IMR-90 (cell line): ENCODE data around the gene GTPBP4. TPM values are rescaled to one million over a fixed set of nuclear protein-coding genes. Genes with fewer than 3 reads are reported as not detected.

Source experiments
- ATAC-seq: fragments of 200-7000 bp; cut with Tn5 transposase; 2 replicates; pipeline ENCODE4 v1.9.1; 2020; ENCODE audit warnings: low read depth, mild to moderate bottlenecking, moderate library complexity
- BruUV-seq: library from RNA; stranded (reverse); fragments of 400-500 nt; replicated peaks from 2 replicates; lab custom pipeline; 2021; lab: Mats Ljungman, UMichigan
- CTCF ChIA-PET: fragments of 300-600 bp; formaldehyde crosslinking; extraction: SDS; loops from one replicate; lab custom pipeline; 2021; ENCODE audit warnings: antibody characterized with exemption; lab: Yijun Ruan, JAX
- POLR2A ChIA-PET: fragments of 300-600 bp; sonication (Branson Sonifier 250); formaldehyde crosslinking; loops from one replicate; lab custom pipeline; 2022; ENCODE audit warnings: antibody characterized with exemption; ENCODE audit not compliant: unreplicated experiment; lab: Charles Lee
- DNase-seq: peaks from one replicate; pipeline ENCODE4 v3.0.0; 2013
- H2AFZ ChIP-seq: replicated peaks from 2 replicates; pipeline ENCODE3; 2013; ENCODE audit warnings: low read length, mild to moderate bottlenecking; ENCODE audit not compliant: poor library complexity
- H2AK5ac ChIP-seq: 2 replicates; pipeline ENCODE4 v1.6.1; 2013; ENCODE audit warnings: low read depth, low read length, inconsistent platforms
- H2AK9ac ChIP-seq: replicated peaks from 2 replicates; pipeline ENCODE3; 2013; ENCODE audit warnings: mild to moderate bottlenecking, low read depth, low read length, moderate library complexity; ENCODE audit not compliant: poor library complexity
- H2BK120ac ChIP-seq: 2 replicates; pipeline ENCODE4 v1.6.1; 2013; ENCODE audit warnings: low read depth, low read length, inconsistent platforms
- H2BK15ac ChIP-seq: 3 replicates; pipeline ENCODE4 v1.6.1; 2013; ENCODE audit warnings: low read depth, low read length, inconsistent platforms
- H2BK20ac ChIP-seq: 2 replicates; pipeline ENCODE4 v1.6.1; 2013; ENCODE audit warnings: low read depth, mild to moderate bottlenecking, inconsistent platforms, low read length, moderate library complexity
- H2BK5ac ChIP-seq: 2 replicates; pipeline ENCODE4 v1.6.1; 2013; ENCODE audit warnings: mild to moderate bottlenecking, low read depth, low read length, inconsistent platforms; ENCODE audit not compliant: poor library complexity, severe bottlenecking
- H3K14ac ChIP-seq: replicated peaks from 2 replicates; pipeline ENCODE4 v1.6.1; 2013; ENCODE audit warnings: low read depth, low read length, inconsistent platforms
- H3K18ac ChIP-seq: 2 replicates; pipeline ENCODE4 v1.6.1; 2013; ENCODE audit warnings: low read depth, low read length, control low read depth
- H3K23ac ChIP-seq: 2 replicates; pipeline ENCODE4 v1.6.1; 2013; ENCODE audit warnings: low read depth, low read length, inconsistent platforms
- H3K27ac ChIP-seq: 2 replicates; pipeline ENCODE4 v1.5.1; 2013; ENCODE audit warnings: mild to moderate bottlenecking, control low read depth, low read length; ENCODE audit not compliant: insufficient read depth
- H3K27me3 ChIP-seq: 2 replicates; pipeline ENCODE4 v1.6.1; 2013; ENCODE audit warnings: low read length; ENCODE audit not compliant: control insufficient read depth, insufficient read depth
- H3K36me3 ChIP-seq: 2 replicates; pipeline ENCODE4 v1.6.1; 2013; ENCODE audit warnings: low read length, mixed read lengths; ENCODE audit not compliant: control insufficient read depth, insufficient read depth
- H3K4ac ChIP-seq: 2 replicates; pipeline ENCODE4 v1.6.1; 2013; ENCODE audit warnings: low read depth, low read length, inconsistent platforms
- H3K4me1 ChIP-seq: 2 replicates; pipeline ENCODE4 v1.6.1; 2013; ENCODE audit warnings: low read length, mixed read lengths; ENCODE audit not compliant: control insufficient read depth, insufficient read depth
- H3K4me2 ChIP-seq: 2 replicates; pipeline ENCODE4 v1.6.1; 2013; ENCODE audit warnings: low read depth, mild to moderate bottlenecking, control low read depth, low read length, moderate library complexity
- H3K4me3 ChIP-seq: 2 replicates; pipeline ENCODE4 v1.5.1; 2013; ENCODE audit warnings: low read depth, mild to moderate bottlenecking, control low read depth, low read length, moderate library complexity; ENCODE audit not compliant: insufficient read depth
- H3K56ac ChIP-seq: 2 replicates; pipeline ENCODE4 v1.6.1; 2013; ENCODE audit warnings: low read length, inconsistent platforms; ENCODE audit not compliant: insufficient read depth; ENCODE audit errors: extremely low read depth
- H3K79me1 ChIP-seq, 2 experiments: 2 replicates each; pipeline ENCODE4 v1.6.1; 2013; ENCODE audit warnings: low read length in 2 of 2, inconsistent platforms in 1 of 2, low read depth in 1 of 2
- H3K9ac ChIP-seq: 2 replicates; pipeline ENCODE4 v1.6.1; 2013; ENCODE audit warnings: low read depth, low read length, control low read depth
- H3K9me1 ChIP-seq: 2 replicates; pipeline ENCODE4 v1.6.1; 2013; ENCODE audit warnings: low read length, inconsistent platforms; ENCODE audit not compliant: insufficient read depth
- H3K9me3 ChIP-seq: 2 replicates; pipeline ENCODE4 v1.6.1; 2013; ENCODE audit warnings: low read length; ENCODE audit not compliant: control insufficient read depth, insufficient read depth
- H4K20me1 ChIP-seq: 2 replicates; pipeline ENCODE4 v1.6.1; 2013; ENCODE audit warnings: low read length, inconsistent platforms; ENCODE audit not compliant: insufficient read depth
- H4K5ac ChIP-seq: 2 replicates; pipeline ENCODE4 v1.6.1; 2013; ENCODE audit warnings: mild to moderate bottlenecking, low read depth, low read length, control low read depth
- H4K8ac ChIP-seq, 2 experiments: 2 replicates each; pipeline ENCODE4 v1.6.1; 2013; ENCODE audit warnings: low read depth in 2 of 2, low read length in 2 of 2, control low read depth in 1 of 2, inconsistent platforms in 1 of 2
- H4K91ac ChIP-seq: 2 replicates; pipeline ENCODE4 v1.6.1; 2013; ENCODE audit warnings: low read depth, low read length, inconsistent platforms; ENCODE audit not compliant: insufficient read depth
- BHLHE40 ChIP-seq: fragments of 150-350 bp; IDR thresholded peaks from 2 replicates; pipeline ENCODE4 v1.6.1; 2016; ENCODE audit warnings: mild to moderate bottlenecking, low read depth, low read length
- CEBPB ChIP-seq: IDR thresholded peaks from 2 replicates; pipeline ENCODE4 v1.6.1; 2012; ENCODE audit warnings: low read depth, low read length, improper control_type of control experiment
- CHD1 ChIP-seq: IDR thresholded peaks from 2 replicates; pipeline ENCODE4 v1.6.1; 2012; ENCODE audit warnings: low read depth, low read length, improper control_type of control experiment
- CTCF ChIP-seq: conservative IDR thresholded peaks from 2 replicates; pipeline ENCODE4 v1.5.1; 2012; ENCODE audit warnings: mild to moderate bottlenecking, low read depth, low read length, improper control_type of control experiment
- ELK1 ChIP-seq: fragments of 150-350 bp; IDR thresholded peaks from 2 replicates; pipeline ENCODE4 v1.6.1; 2016; ENCODE audit warnings: low read depth, mild to moderate bottlenecking, low read length, moderate library complexity, borderline replicate concordance
- FOS ChIP-seq: fragments of 150-350 bp; IDR thresholded peaks from 2 replicates; pipeline ENCODE4 v1.6.1; 2016; ENCODE audit warnings: low read depth, low read length
- MAFK ChIP-seq: IDR thresholded peaks from 2 replicates; pipeline ENCODE4 v1.6.1; 2012; ENCODE audit warnings: low read depth, low read length, improper control_type of control experiment
- MAZ ChIP-seq: IDR thresholded peaks from 2 replicates; pipeline ENCODE4 v1.6.1; 2012; ENCODE audit warnings: low read depth, mild to moderate bottlenecking, low read length, improper control_type of control experiment, moderate library complexity, borderline replicate concordance
- MXI1 ChIP-seq: IDR thresholded peaks from 2 replicates; pipeline ENCODE4 v1.6.1; 2012; ENCODE audit warnings: low read depth, mild to moderate bottlenecking, low read length, moderate library complexity, borderline replicate concordance
- NFE2L2 ChIP-seq: fragments of 150-350 bp; IDR thresholded peaks from 2 replicates; pipeline ENCODE4 v1.6.1; 2016; ENCODE audit warnings: low read depth, mild to moderate bottlenecking, low read length
- POLR2A ChIP-seq: IDR thresholded peaks from 2 replicates; pipeline ENCODE4 v1.6.1; 2012; ENCODE audit warnings: mild to moderate bottlenecking, low read depth, low read length
- RAD21 ChIP-seq: IDR thresholded peaks from 2 replicates; pipeline ENCODE4 v1.6.1; 2012; ENCODE audit warnings: low read length, improper control_type of control experiment
- RCOR1 ChIP-seq: IDR thresholded peaks from 2 replicates; pipeline ENCODE4 v1.6.1; 2012; ENCODE audit warnings: mild to moderate bottlenecking, low read length, improper control_type of control experiment; ENCODE audit not compliant: insufficient replicate concordance
- RFX5 ChIP-seq: IDR thresholded peaks from 2 replicates; pipeline ENCODE4 v1.8.0; 2012; ENCODE audit warnings: low read depth, mild to moderate bottlenecking, low read length, moderate library complexity
- SMC3 ChIP-seq: fragments of 150-350 bp; IDR thresholded peaks from 2 replicates; pipeline ENCODE4 v1.6.1; 2016; ENCODE audit warnings: low read depth, mild to moderate bottlenecking, antibody characterized with exemption, low read length, moderate library complexity
- USF2 ChIP-seq: fragments of 150-350 bp; IDR thresholded peaks from 2 replicates; pipeline ENCODE4 v1.6.1; 2017; ENCODE audit warnings: mild to moderate bottlenecking, antibody characterized with exemption, low read length, low read depth
- WGBS, 2 experiments: methylation state at CpG; one replicate each; pipeline versions ENCODE4 v1.1.5 to v1.1.7; 2013; ENCODE audit warnings: missing lambda C conversion rate in 2 of 2; ENCODE audit not compliant: insufficient read length in 1 of 2; ENCODE audit errors: extremely low coverage in 2 of 2; 5-methylcytosine and 5-hydroxymethylcytosine counted together
- dilution Hi-C: fragments of 300-500 bp; cut with HindIII; formaldehyde crosslinking; loops from one replicate; pipeline ENCODE4 v1.14.3; 2018; ENCODE audit warnings: low sequenced_read_pairs; ENCODE audit not compliant: unreplicated experiment
- in situ Hi-C: fragments of 300-500 bp; cut with MboI; formaldehyde crosslinking; loops from 3 replicates; pipeline ENCODE4 v1.14.3; 2019; ENCODE audit warnings: low sequenced_read_pairs, inconsistent platforms, mixed read lengths
- intact Hi-C: fragments of 100-400 bp; cut with micrococcal nuclease; formaldehyde crosslinking; loops from 2 replicates; pipeline ENCODE4 v1.10.0; 2022
- polyA plus RNA-seq, 3 experiments: library from polyadenylated mRNA; depleted of rRNA; stranded (reverse); fragments of >200 nt; gene quantifications; 2 replicates each; pipeline ENCODE4 v1.2.3, GENCODE V29; 2012; ENCODE audit warnings: low replicate concordance in 1 of 3
- total RNA-seq: library from RNA; depleted of rRNA; stranded (reverse); fragments of >200 nt; gene quantifications from 2 replicates; pipeline ENCODE4 v1.2.3, GENCODE V29; 2012

Gene GTPBP4
- total and polyA plus RNA-seq, 2 of the 4 experiments (the other 2 are of a cell fraction) = 46.2 to 48.6 TPM

GRCh38 chr10:996031-996430, 7.8 kb downstream of the GTPBP4 start:
- in situ Hi-C loops (no loop called here), dilution Hi-C loops (no loop called here), intact Hi-C loops (no loop called here)
- H3K36me3 ChIP-seq = peaks cover 56% of the 10 kb centered on the region
- no peak overlapping the region for H4K8ac ChIP-seq
- ATAC-seq = no peak
- ChIA-PET CTCF (no interaction called here), POLR2A (no interaction called here)
- no peak overlapping the region for H3K14ac ChIP-seq
- H2BK15ac ChIP-seq = no peak overlapping the region
- no peak overlapping the region for H3K4me2 ChIP-seq
- H3K4ac ChIP-seq = no peak overlapping the region
- H3K4me3 ChIP-seq = no peak overlapping the region
- WGBS, 2 experiments = 100% methylated on average over 8 of the region's 12 CpGs; no CpG with 5 or more reads in 1 of the 2 experiments
- H3K56ac ChIP-seq = no peak overlapping the region
- H2BK120ac ChIP-seq = no peak overlapping the region
- H3K9ac ChIP-seq = no peak overlapping the region
- no peak for TF ChIP-seq RFX5
- TF ChIP-seq CEBPB = no peak
- TF ChIP-seq CHD1 = no peak
- TF ChIP-seq RCOR1 = no peak
- no peak for TF ChIP-seq MXI1
- TF ChIP-seq CTCF = no peak
- TF ChIP-seq USF2 = no peak
- no peak for TF ChIP-seq SMC3
- no peak for TF ChIP-seq ELK1
- TF ChIP-seq POLR2A = no peak
- no peak for TF ChIP-seq NFE2L2
- TF ChIP-seq MAZ = no peak
- TF ChIP-seq MAFK = no peak
- no peak for TF ChIP-seq FOS
- TF ChIP-seq RAD21 = no peak
- no peak for TF ChIP-seq BHLHE40
- H3K27ac ChIP-seq = no peak overlapping the region
- H2AK5ac ChIP-seq = no peak overlapping the region
- no peak overlapping the region for H2AFZ ChIP-seq
- peaks cover 47% of the 10 kb centered on the region in 2 experiments for H3K79me1 ChIP-seq
- H3K4me1 ChIP-seq = no peaks in the 10 kb centered on the region
- no peak for DNase-seq
- no peak overlapping the region for H4K91ac ChIP-seq
- H2BK20ac ChIP-seq = no peak overlapping the region
- H3K23ac ChIP-seq = no peak overlapping the region
- BruUV-seq = no TSS peak
- H4K5ac ChIP-seq = no peak overlapping the region
- peaks cover under 1% of the 10 kb centered on the region for H3K9me1 ChIP-seq
- H3K9me3 ChIP-seq = no peaks in the 10 kb centered on the region
- no peaks in the 10 kb centered on the region for H3K27me3 ChIP-seq
- no peak overlapping the region for H3K18ac ChIP-seq
- H2BK5ac ChIP-seq = no peak overlapping the region
- H2AK9ac ChIP-seq = no peak overlapping the region
- H4K20me1 ChIP-seq = peaks cover 26% of the 10 kb centered on the region
